ENCODE data around the gene ZGPAT.

DNA sequence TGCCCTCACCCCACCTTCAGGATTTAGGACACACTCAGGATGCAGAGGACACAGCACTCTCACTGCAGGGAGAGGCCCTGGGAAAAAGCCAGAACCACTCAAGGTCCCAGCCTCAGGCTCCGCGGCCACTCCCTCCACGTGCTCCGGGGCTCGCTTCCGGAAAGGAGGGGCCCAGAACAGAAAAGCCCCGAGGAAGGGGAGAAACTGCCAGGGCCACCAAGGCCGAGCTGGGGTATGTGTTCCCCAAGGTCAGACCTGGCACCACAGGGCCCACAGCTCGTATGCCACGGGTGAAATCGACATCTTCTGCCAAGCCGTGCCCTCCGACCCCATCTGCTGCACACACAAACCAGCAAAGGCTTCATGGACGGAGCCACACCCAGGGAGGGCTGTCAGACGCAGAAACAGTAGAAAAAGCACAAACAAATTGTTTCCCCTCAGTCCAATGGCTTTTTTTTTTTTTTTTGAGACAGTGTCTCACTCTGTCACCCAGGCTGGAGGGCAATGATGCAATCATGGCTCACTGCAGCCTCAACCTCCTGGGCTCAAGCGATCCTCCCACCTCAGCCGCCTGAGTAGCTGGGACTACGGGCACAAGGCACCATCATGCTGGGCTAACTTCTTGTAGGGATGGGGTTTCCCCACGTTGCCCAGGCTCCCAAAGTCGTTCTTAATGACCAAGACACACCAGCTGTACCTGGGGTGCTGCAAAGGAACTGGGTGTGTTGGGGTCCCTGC is 65.1 kb downstream of the ZGPAT start:
- TF ChIP-seq, protein P1, sequence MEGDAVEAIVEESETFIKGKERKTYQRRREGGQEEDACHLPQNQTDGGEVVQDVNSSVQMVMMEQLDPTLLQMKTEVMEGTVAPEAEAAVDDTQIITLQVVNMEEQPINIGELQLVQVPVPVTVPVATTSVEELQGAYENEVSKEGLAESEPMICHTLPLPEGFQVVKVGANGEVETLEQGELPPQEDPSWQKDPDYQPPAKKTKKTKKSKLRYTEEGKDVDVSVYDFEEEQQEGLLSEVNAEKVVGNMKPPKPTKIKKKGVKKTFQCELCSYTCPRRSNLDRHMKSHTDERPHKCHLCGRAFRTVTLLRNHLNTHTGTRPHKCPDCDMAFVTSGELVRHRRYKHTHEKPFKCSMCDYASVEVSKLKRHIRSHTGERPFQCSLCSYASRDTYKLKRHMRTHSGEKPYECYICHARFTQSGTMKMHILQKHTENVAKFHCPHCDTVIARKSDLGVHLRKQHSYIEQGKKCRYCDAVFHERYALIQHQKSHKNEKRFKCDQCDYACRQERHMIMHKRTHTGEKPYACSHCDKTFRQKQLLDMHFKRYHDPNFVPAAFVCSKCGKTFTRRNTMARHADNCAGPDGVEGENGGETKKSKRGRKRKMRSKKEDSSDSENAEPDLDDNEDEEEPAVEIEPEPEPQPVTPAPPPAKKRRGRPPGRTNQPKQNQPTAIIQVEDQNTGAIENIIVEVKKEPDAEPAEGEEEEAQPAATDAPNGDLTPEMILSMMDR (IDR thresholded peaks at IDR 0.05) = no peak
- no peak for TF ChIP-seq POLR2A (IDR thresholded peaks at IDR 0.05)
